RWPE1 (cell line): Measurements from ENCODE around the gene PNPLA2.
A peak's percentile ranks its signal among the peaks of the same experiment; 100 is the strongest.

Source experiments
- CTCF ChIA-PET: fragments of 350-600 bp; sonication (Branson Sonifier 250); formaldehyde crosslinking; extraction: SDS; loops from one replicate; lab custom pipeline; 2021; lab: Yijun Ruan, JAX
- POLR2A ChIA-PET: fragments of 400-600 bp; formaldehyde crosslinking; extraction: SDS; loops from one replicate; lab custom pipeline; 2020; ENCODE audit warnings: antibody characterized with exemption; ENCODE audit not compliant: low non-redundant PET; lab: Yijun Ruan, JAX
- DNase-seq: peaks from one replicate; pipeline ENCODE4 v3.0.0; 2012; ENCODE audit warnings: low spot score
- H3K27ac ChIP-seq: fragments of 450-650 bp; 2 replicates; pipeline ENCODE4 v1.5.1; 2017
- CTCF ChIP-seq: fragments of 450-650 bp; conservative IDR thresholded peaks from 2 replicates; pipeline ENCODE4 v1.5.1; 2017; ENCODE audit warnings: low read depth, mild to moderate bottlenecking

Gene PNPLA2

DNA sequence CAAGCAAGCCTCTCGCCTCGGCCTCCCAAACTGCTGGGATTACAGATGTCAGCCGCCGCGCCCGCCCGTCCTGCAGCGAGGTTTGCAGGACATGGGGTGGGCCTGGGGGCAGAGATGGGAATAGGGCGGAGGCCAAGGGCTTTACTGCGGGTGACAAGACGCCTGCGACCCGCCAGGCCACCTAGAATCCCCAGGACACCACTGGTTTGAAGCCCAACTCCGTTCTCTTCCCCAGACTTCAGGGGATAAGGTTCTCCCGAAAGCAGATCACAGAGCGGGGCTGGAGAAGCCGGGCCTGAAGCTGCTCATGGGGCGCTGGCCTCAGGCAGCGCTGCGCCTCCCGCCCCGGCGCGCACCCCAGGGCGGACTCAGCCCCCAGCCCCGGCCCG is 23.3 kb downstream of the PNPLA2 start:
- ChIA-PET POLR2A (interaction anchor here (1.3 kb wide), 1 partner anchor 23 kb away, joined by 4 read pairs; the partner anchor contains the start of gene PNPLA2), CTCF (no interaction called here)
- peak overlapping the region; percentile 99 for H3K27ac ChIP-seq
- no peak for TF ChIP-seq CTCF
- DNase-seq, result no peak

- peak within 1 kb of the TSS; percentile 99 for H3K27ac ChIP-seq
- ChIA-PET POLR2A (interaction anchor here (0.5 to 1.7 kb wide), 8 partner anchors 8 to 236 kb away, joined by 3 to 7 read pairs (median 4); partner anchors contain the start of genes CD151 and PNPLA2), CTCF (no interaction called here)
- peak; percentile 80 for DNase-seq
- no peak for TF ChIP-seq CTCF
Observed at GRCh38 chr11:842370-843002, 23.8 kb downstream of the PNPLA2 start, which contains the start of the genes POLR2L and TSPAN4. TSS of gene POLR2L (minus strand) at chr11:842529. CDS start at chr11:842508, 21 bp downstream. TSS of gene TSPAN4 (plus strand) at chr11:842852. CDS start at chr11:850305, 7,453 bp downstream.

DNA sequence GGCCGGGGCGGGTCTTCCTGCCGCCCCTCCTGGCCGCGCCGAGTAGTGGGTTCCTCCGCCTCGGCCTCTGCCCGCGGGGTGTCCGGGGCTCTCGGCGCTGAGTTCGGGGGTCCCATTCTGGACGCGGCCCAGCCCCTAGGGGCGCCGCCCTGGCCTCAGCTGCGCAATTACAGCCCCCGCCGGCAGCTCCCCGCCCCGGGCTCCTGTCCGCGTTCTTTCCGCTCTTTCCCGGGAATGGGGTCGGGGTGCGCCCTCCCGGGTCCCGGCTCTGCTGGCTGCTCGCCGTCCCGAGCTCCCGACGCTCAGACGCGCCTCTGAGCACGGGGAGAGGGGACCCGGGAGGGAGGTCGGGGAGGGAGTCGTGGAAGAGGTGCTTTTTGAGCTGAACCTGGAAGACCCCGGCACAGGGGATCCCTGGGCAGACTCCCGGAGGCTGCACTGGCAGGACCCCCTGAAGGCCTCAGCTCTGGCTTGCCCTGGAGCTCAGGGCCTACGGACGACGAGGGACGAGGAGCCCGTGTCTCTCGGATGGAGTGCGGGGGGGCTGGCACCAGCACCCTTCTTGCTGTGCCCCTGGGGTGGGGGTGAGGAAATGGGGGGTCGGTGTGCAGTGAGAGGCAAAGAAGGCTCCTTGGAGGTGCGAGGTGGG is 24.5 kb downstream of the PNPLA2 start:
- no peak for TF ChIP-seq CTCF
- DNase-seq, result no peak
- H3K27ac ChIP-seq, result peak overlapping the region; percentile 99
- POLR2A ChIA-PET, result interaction anchor here (0.5 to 1.7 kb wide), 7 partner anchors 9 to 235 kb away, joined by 3 to 7 read pairs (median 4); partner anchors contain the start of gene CD151
- CTCF ChIA-PET, result interaction anchor here (0.6 kb wide), 2 partner anchors 35 to 187 kb away, joined by 3 read pairs; no protein-coding TSS in a partner anchor

GRCh38 chr11:843818-844692 is 25.3 kb downstream of the PNPLA2 start:
- POLR2A ChIA-PET, result interaction anchor here (1.2 to 1.7 kb wide), 3 partner anchors 11 to 25 kb away, joined by 4 to 7 read pairs (median 5); partner anchors contain the start of gene CD151
- CTCF ChIA-PET, result interaction anchor here (0.6 to 1.5 kb wide), 3 partner anchors 81 to 671 kb away, joined by 3 to 5 read pairs (median 4); no protein-coding TSS in a partner anchor
- DNase-seq, result peak; percentile 86
- H3K27ac ChIP-seq, result peak overlapping the region; percentile 99
- TF ChIP-seq CTCF, result no peak

GRCh38 chr11:844693-845644 is 26.3 kb downstream of the PNPLA2 start:
- no peak for TF ChIP-seq CTCF
- ChIA-PET CTCF (interaction anchor here (0.6 to 1.5 kb wide), 4 partner anchors 80 to 670 kb away, joined by 3 to 5 read pairs (median 4); no protein-coding TSS in a partner anchor), POLR2A (interaction anchor here (1.3 kb wide), 1 partner anchor 26 kb away, joined by 4 read pairs; no protein-coding TSS in a partner anchor)
- H3K27ac ChIP-seq, result peak overlapping the region; percentile 99
- DNase-seq, result peak; percentile 75
